ACC112 (cell line): ENCODE measurements around the gene CD79B.

Source experiments
- H2AFZ ChIP-seq: fragments of 200-600 bp; sonication (generic); one replicate; pipeline ENCODE4 v1.6.0; 2017; ENCODE audit warnings: antibody characterized with exemption, low read length; ENCODE audit not compliant: unreplicated experiment
- H3K27ac ChIP-seq: fragments of 200-600 bp; sonication (generic); 2 replicates; pipeline ENCODE4 v1.5.1; 2014; ENCODE audit warnings: low read depth, mild to moderate bottlenecking, antibody characterized with exemption, low read length, moderate library complexity
- H3K27me3 ChIP-seq: fragments of 200-600 bp; sonication (generic); 2 replicates; pipeline ENCODE4 v1.6.1; 2014; ENCODE audit warnings: mild to moderate bottlenecking, antibody characterized with exemption, low read length, moderate library complexity, mixed read lengths; ENCODE audit not compliant: insufficient read depth
- H3K36me3 ChIP-seq: fragments of 200-600 bp; sonication (generic); 2 replicates; pipeline ENCODE4 v1.6.1; 2016; ENCODE audit warnings: mild to moderate bottlenecking, antibody characterized with exemption, low read length, moderate library complexity, mixed read lengths; ENCODE audit not compliant: insufficient read depth
- H3K4me1 ChIP-seq: fragments of 200-600 bp; sonication (generic); one replicate; pipeline ENCODE4 v1.6.1; 2016; ENCODE audit warnings: low read length, mixed read lengths; ENCODE audit not compliant: insufficient read depth, unreplicated experiment, control insufficient read depth
- H3K4me3 ChIP-seq: fragments of 200-600 bp; sonication (generic); 2 replicates; pipeline ENCODE4 v1.5.1; 2014; ENCODE audit warnings: mild to moderate bottlenecking, low read depth, low read length
- H3K79me2 ChIP-seq: fragments of 200-600 bp; sonication (generic); one replicate; pipeline ENCODE4 v1.6.0; 2016; ENCODE audit warnings: low read length; ENCODE audit not compliant: control insufficient read depth, unreplicated experiment, insufficient read depth

The CD79B gene

DNA sequence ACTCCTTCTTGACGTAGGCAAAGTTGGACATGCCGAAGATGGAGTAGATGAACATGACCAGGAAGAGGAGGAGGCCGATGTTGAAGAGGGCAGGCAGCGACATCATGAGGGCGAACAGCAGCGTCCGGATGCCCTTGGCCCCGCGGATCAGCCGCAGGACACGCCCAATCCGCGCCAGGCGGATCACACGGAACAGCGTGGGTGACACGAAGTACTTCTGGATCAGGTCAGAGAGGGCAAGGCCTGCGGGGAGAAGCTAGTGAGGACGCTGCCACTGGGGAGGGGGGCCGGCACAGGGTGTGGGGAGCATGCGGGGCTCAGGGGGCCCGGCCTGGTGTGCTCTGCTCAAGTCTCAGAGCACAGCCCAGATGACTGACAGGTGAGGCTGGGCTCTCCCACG lies 9.6 kb upstream of the CD79B start:
- H3K4me1 ChIP-seq: no peaks in the 10 kb centered on the region
- no peaks in the 10 kb centered on the region for H3K36me3 ChIP-seq
- no peak overlapping the region for H3K4me3 ChIP-seq
- no peak overlapping the region for H2AFZ ChIP-seq
- no peaks in the 10 kb centered on the region for H3K79me2 ChIP-seq
- H3K27me3 ChIP-seq: no peaks in the 10 kb centered on the region
- H3K27ac ChIP-seq: no peak overlapping the region

DNA sequence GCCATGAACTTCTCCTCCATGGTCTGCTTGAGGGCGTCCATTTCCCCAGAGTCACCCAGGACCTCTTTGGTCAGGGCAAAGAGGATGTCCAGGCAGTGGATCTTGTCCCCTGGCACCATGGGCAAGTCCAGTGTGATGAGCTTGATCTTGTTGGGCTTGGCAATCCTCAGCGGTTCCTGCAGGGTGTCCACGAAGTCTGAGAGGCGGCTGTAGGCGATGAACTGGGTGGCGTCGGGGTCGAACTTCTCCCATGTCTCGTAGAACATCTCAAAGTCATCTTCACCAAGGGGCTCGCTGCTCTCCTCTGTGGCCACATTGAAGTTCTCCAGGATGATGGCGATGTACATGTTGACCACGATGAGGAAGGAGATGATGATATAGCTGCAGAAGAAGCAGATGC lies 9.0 kb upstream of the CD79B start:
- H3K36me3 ChIP-seq: no peaks in the 10 kb centered on the region
- no peak overlapping the region for H2AFZ ChIP-seq
- no peak overlapping the region for H3K4me3 ChIP-seq
- no peak overlapping the region for H3K27ac ChIP-seq
- no peaks in the 10 kb centered on the region for H3K4me1 ChIP-seq
- no peaks in the 10 kb centered on the region for H3K27me3 ChIP-seq
- H3K79me2 ChIP-seq: no peaks in the 10 kb centered on the region

GRCh38 chr17:63940584-63940983 lies 8.5 kb upstream of the CD79B start:
- no peak overlapping the region for H3K27ac ChIP-seq
- no peaks in the 10 kb centered on the region for H3K79me2 ChIP-seq
- no peaks in the 10 kb centered on the region for H3K4me1 ChIP-seq
- no peaks in the 10 kb centered on the region for H3K27me3 ChIP-seq
- no peak overlapping the region for H2AFZ ChIP-seq
- H3K36me3 ChIP-seq: no peaks in the 10 kb centered on the region
- no peak overlapping the region for H3K4me3 ChIP-seq

- Histone ChIP-seq H2AFZ (no peak overlapping the region), H3K27ac (no peak overlapping the region), H3K27me3 (no peaks in the 10 kb centered on the region), H3K36me3 (no peaks in the 10 kb centered on the region), H3K79me2 (no peaks in the 10 kb centered on the region), H3K4me1 (no peaks in the 10 kb centered on the region), H3K4me3 (no peak overlapping the region)
These were observed 7.8 kb upstream of the CD79B start for GRCh38 chr17:63939884-63940283.

DNA sequence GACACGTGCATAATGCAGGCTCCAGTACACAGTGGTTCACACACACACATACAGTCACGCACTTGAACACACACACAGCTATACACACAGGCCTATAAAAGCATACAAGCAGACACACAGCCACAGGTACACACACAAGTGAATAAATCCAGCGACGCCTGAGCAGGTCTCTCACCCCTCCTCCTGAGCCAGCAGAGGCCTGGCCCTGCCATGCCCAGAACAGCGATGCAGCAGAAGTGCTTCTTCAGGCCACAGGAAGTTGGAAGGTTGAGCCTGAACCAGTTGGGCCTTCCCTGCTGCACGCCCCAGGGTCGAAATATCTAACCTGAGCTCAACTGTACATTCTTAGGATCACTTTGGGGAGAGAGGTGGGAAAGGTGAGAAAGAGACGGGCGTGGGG lies 7.3 kb upstream of the CD79B start:
- Histone ChIP-seq H2AFZ (no peak overlapping the region), H3K79me2 (no peaks in the 10 kb centered on the region), H3K27me3 (no peaks in the 10 kb centered on the region), H3K36me3 (no peaks in the 10 kb centered on the region), H3K4me3 (no peak overlapping the region), H3K4me1 (no peaks in the 10 kb centered on the region), H3K27ac (no peak overlapping the region)

- no peaks in the 10 kb centered on the region for H3K4me1 ChIP-seq
- H3K36me3 ChIP-seq: no peaks in the 10 kb centered on the region
- no peak overlapping the region for H3K4me3 ChIP-seq
- no peak overlapping the region for H2AFZ ChIP-seq
- no peak overlapping the region for H3K27ac ChIP-seq
- H3K27me3 ChIP-seq: no peaks in the 10 kb centered on the region
- H3K79me2 ChIP-seq: no peaks in the 10 kb centered on the region
These were observed 5.8 kb upstream of the CD79B start for GRCh38 chr17:63937920-63938319.

DNA sequence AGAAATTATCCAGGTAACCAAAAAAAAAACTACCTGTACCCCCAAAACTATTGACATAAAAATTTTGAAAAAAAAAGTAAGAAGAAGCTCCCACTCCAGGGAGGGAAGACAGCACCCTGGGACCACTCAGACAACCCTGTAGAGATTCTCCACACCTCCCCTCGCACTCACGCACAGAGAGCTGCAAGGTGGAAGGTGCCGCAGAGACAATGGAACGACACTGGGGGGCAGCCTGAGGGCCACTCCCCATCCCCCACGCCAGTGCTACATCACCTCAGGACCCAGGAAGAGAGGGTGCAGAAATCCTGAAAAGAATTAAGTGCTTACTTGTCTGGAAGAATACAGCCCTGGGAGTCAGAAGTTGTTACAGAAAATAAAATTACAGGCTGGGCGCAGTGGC lies 5.2 kb upstream of the CD79B start:
- no peaks in the 10 kb centered on the region for H3K27me3 ChIP-seq
- H3K4me3 ChIP-seq: no peak overlapping the region
- H3K79me2 ChIP-seq: no peaks in the 10 kb centered on the region
- H3K27ac ChIP-seq: no peak overlapping the region
- H3K4me1 ChIP-seq: no peaks in the 10 kb centered on the region
- H2AFZ ChIP-seq: no peak overlapping the region
- H3K36me3 ChIP-seq: no peaks in the 10 kb centered on the region

GRCh38 chr17:63934183-63935112 lies 2.3 kb upstream of the CD79B start:
- no peak overlapping the region for H2AFZ ChIP-seq
- H3K4me1 ChIP-seq: no peaks in the 10 kb centered on the region
- H3K4me3 ChIP-seq: no peak overlapping the region
- H3K36me3 ChIP-seq: no peaks in the 10 kb centered on the region
- no peaks in the 10 kb centered on the region for H3K27me3 ChIP-seq
- no peaks in the 10 kb centered on the region for H3K79me2 ChIP-seq
- no peak overlapping the region for H3K27ac ChIP-seq

GRCh38 chr17:63933598-63933997 lies 1.5 kb upstream of the CD79B start:
- H3K27me3 ChIP-seq: no peaks in the 10 kb centered on the region
- no peaks in the 10 kb centered on the region for H3K4me1 ChIP-seq
- no peaks in the 10 kb centered on the region for H3K79me2 ChIP-seq
- no peak overlapping the region for H3K27ac ChIP-seq
- H3K36me3 ChIP-seq: no peaks in the 10 kb centered on the region
- no peak overlapping the region for H2AFZ ChIP-seq
- no peak overlapping the region for H3K4me3 ChIP-seq

DNA sequence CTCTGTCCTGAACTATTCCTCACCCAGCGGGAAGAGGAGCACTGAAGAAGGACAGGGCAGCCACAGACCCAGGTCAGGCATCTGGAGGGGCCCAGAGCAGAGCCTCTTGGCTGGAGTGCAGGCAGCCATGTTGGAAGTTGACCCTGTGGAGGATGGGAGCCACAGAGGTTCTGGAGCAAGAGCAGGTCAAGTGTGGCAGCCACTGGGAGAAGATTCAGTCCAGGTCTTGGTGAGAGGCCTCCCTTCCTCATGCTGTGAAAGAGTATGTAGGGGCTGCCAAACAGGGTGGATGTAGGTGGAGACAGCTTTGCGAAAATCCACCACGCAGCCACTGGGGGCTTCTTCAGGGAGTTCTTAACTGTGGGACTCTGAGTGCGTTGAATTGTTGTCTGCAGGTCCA lies 590 bp upstream of the CD79B start:
- Histone ChIP-seq H3K4me1 (no peaks in the 10 kb centered on the region), H3K4me3 (no peak overlapping the region)

GRCh38 chr17:63930951-63931575 lies 1.1 kb downstream of the CD79B start:
- no peaks in the 10 kb centered on the region for H3K79me2 ChIP-seq
- H3K4me1 ChIP-seq: no peaks in the 10 kb centered on the region
- no peak overlapping the region for H2AFZ ChIP-seq
- H3K4me3 ChIP-seq: no peak overlapping the region
- H3K36me3 ChIP-seq: no peaks in the 10 kb centered on the region
- no peak overlapping the region for H3K27ac ChIP-seq
- no peaks in the 10 kb centered on the region for H3K27me3 ChIP-seq

More for the DNA sequence above, 590 bp upstream of the CD79B start:
- Histone ChIP-seq H3K27ac (no peak overlapping the region), H3K79me2 (no peaks in the 10 kb centered on the region), H3K27me3 (no peaks in the 10 kb centered on the region), H3K36me3 (no peaks in the 10 kb centered on the region), H2AFZ (no peak overlapping the region)
